GM18517 (cell line): ENCODE data around the gene NXPH4.

Experiments
- ATAC-seq: cut with Tn5 transposase; IDR thresholded peaks from one replicate; pipeline ENCODE4 v1.9.1; 2021; ENCODE audit warnings: mild to moderate bottlenecking, moderate library complexity; ENCODE audit not compliant: unreplicated experiment

The NXPH4 gene

GRCh38 chr12:57216014-57216911 is at the start of gene NXPH4:
NXPH4 (plus strand) TSS chr12:57216794; CDS start chr12:57216970, 176 bp downstream.
- ATAC-seq, result no peak

GRCh38 chr12:57166971-57167371 is 49.6 kb upstream of the NXPH4 start:
- no peak for ATAC-seq

GRCh38 chr12:57168058-57168457 is 48.5 kb upstream of the NXPH4 start:
- ATAC-seq, result no peak

GRCh38 chr12:57169046-57169795 is 47.4 kb upstream of the NXPH4 start:
- ATAC-seq, result no peak

GRCh38 chr12:57169969-57170368 is 46.6 kb upstream of the NXPH4 start:
- ATAC-seq, result no peak

- ATAC-seq, result no peak
Measured at GRCh38 chr12:57170408-57170807, 46.2 kb upstream of the NXPH4 start.

- ATAC-seq, result no peak
Measured at GRCh38 chr12:57170927-57171326, 45.7 kb upstream of the NXPH4 start.

GRCh38 chr12:57171668-57172067 is 44.9 kb upstream of the NXPH4 start:
- no peak for ATAC-seq

- ATAC-seq, result no peak
Measured at GRCh38 chr12:57173089-57173488, 43.5 kb upstream of the NXPH4 start.

GRCh38 chr12:57173683-57174082 is 42.9 kb upstream of the NXPH4 start:
- ATAC-seq, result no peak

GRCh38 chr12:57175428-57176138 is 41.0 kb upstream of the NXPH4 start:
- ATAC-seq, result no peak

- ATAC-seq, result no peak
Measured at GRCh38 chr12:57176139-57176477, 40.5 kb upstream of the NXPH4 start.

GRCh38 chr12:57176846-57177245 is 39.7 kb upstream of the NXPH4 start:
- ATAC-seq, result no peak

GRCh38 chr12:57177354-57177753 is 39.2 kb upstream of the NXPH4 start:
- ATAC-seq, result no peak

- ATAC-seq, result no peak
Measured at GRCh38 chr12:57178213-57178612, 38.4 kb upstream of the NXPH4 start.

- no peak for ATAC-seq
Measured at GRCh38 chr12:57179331-57180086, 37.1 kb upstream of the NXPH4 start.

- ATAC-seq, result no peak
Measured at GRCh38 chr12:57180321-57180989, 36.1 kb upstream of the NXPH4 start.

GRCh38 chr12:57181072-57181471 is 35.5 kb upstream of the NXPH4 start:
- ATAC-seq, result no peak

- no peak for ATAC-seq
Measured at GRCh38 chr12:57181561-57182155, 34.9 kb upstream of the NXPH4 start.
